Activated CD4-positive, alpha-beta T cell treated with anti-CD3 and anti-CD28 coated beads for 1 hour (primary cell): Measurements from ENCODE around the gene AS3MT.
"Not testable (repeated sequence)": the region's sequence is repeated elsewhere in the genome, so short reads cannot be mapped to it uniquely, and the experiment has no call there.

ENCODE experiments used
- DNase-seq: peaks from one replicate; pipeline ENCODE4 v3.0.0-alpha.2; 2020

AS3MT gene

GRCh38 chr10:102923601-102924000 is 54.3 kb downstream of the AS3MT start:
- DNase-seq = no peak

GRCh38 chr10:102926842-102927241 is 57.6 kb downstream of the AS3MT start:
- no peak for DNase-seq

- no peak for DNase-seq
Measured at GRCh38 chr10:102927311-102928010, 58.2 kb downstream of the AS3MT start.

GRCh38 chr10:102928442-102928841 is 59.2 kb downstream of the AS3MT start:
- DNase-seq = not testable (repeated sequence)

- DNase-seq = no peak
Measured at GRCh38 chr10:102930720-102931119, 61.5 kb downstream of the AS3MT start.

- no peak for DNase-seq
Measured at GRCh38 chr10:102931643-102932042, 62.4 kb downstream of the AS3MT start.

GRCh38 chr10:102935505-102935904 is 66.2 kb downstream of the AS3MT start:
- no peak for DNase-seq

- no peak for DNase-seq
Measured at GRCh38 chr10:102935939-102936605, 66.8 kb downstream of the AS3MT start.

GRCh38 chr10:102941401-102941800 is 72.1 kb downstream of the AS3MT start:
- no peak for DNase-seq

GRCh38 chr10:102945449-102945848 is 76.2 kb downstream of the AS3MT start:
- DNase-seq = no peak

GRCh38 chr10:102945962-102946361 is 76.7 kb downstream of the AS3MT start:
- no peak for DNase-seq

- DNase-seq = no peak
Measured at GRCh38 chr10:102946992-102947391, 77.7 kb downstream of the AS3MT start.

GRCh38 chr10:102948176-102948575 is 78.9 kb downstream of the AS3MT start:
- DNase-seq = no peak

- no peak for DNase-seq
Measured at GRCh38 chr10:102948786-102949185, 79.5 kb downstream of the AS3MT start.

GRCh38 chr10:102949916-102950315 is 80.6 kb downstream of the AS3MT start:
- DNase-seq = no peak

GRCh38 chr10:102951316-102951715 is 82.0 kb downstream of the AS3MT start:
- no peak for DNase-seq
